Pancreas (tissue), 10 donors: Measurements from ENCODE around the gene ZG16. TPM values are rescaled to one million over a fixed set of nuclear protein-coding genes. Genes with fewer than 3 reads are reported as not detected.

ENCODE experiments used
- ATAC-seq, 4 donors: fragments of 200-7000 bp; cut with Tn5 transposase; one replicate each; pipeline versions ENCODE4 v1.8.0 to v1.9.1; 2020; ENCODE audit warnings: mild to moderate bottlenecking in 4 of 4, moderate library complexity in 4 of 4
- DNase-seq, 6 donors: peaks; one replicate each; pipeline ENCODE4 v3.0.0-alpha.2; 2020
- FAIRE-seq: peaks from 2 replicates; lab custom pipeline; 2012; peaks lifted over from hg19 to GRCh38; lab: Jason Lieb, UNC
- H3K27ac ChIP-seq, 4 donors: fragments of 200-600 bp; sonication (generic); 1 replicate in 3 of 4; 2 replicates in 1 of 4; pipeline versions ENCODE4 v1.5.0 to v1.8.0; 2020
- H3K27me3 ChIP-seq, 4 donors: fragments of 200-600 bp; one replicate each; pipeline ENCODE4 v1.8.0; 2021
- H3K36me3 ChIP-seq, 3 donors: fragments of 200-600 bp; sonication (generic) in 1 of 3; one replicate each; pipeline versions ENCODE4 v1.5.0 to v1.8.0; 2020 to 2021
- H3K4me1 ChIP-seq, 3 donors: fragments of 200-600 bp; one replicate each; pipeline ENCODE4 v1.8.0; 2021
- H3K4me3 ChIP-seq, 4 donors: fragments of 200-600 bp; sonication (generic) in 2 of 4; one replicate each; pipeline versions ENCODE4 v1.5.0 to v1.8.0; 2020 to 2021
- H3K9me3 ChIP-seq, 4 donors: fragments of 200-600 bp; one replicate each; pipeline ENCODE4 v1.8.0; 2021
- CTCF ChIP-seq, 4 donors: fragments of 200-600 bp; sonication (generic) in 3 of 4; IDR thresholded peaks; one replicate each; pipeline versions ENCODE4 v1.5.0 to v1.8.0; 2021; ENCODE audit warnings: antibody characterized with exemption in 4 of 4
- WGBS, 2 donors: extraction: QIAGEN DNeasy Blood & Tissue Kit; methylation state at CpG; one replicate each; pipeline ENCODE4 v1.1.7; 2013; 5-methylcytosine and 5-hydroxymethylcytosine counted together
- intact Hi-C, 3 donors: fragments of 100-400 bp; cut with DNase I; formaldehyde crosslinking; loops; one replicate each; pipeline versions ENCODE4 v1.11.1 to v1.14.2; 2022
- polyA plus RNA-seq, 2 donors: library from polyadenylated mRNA; stranded (reverse); fragments of 200-250 nt; gene quantifications; one replicate each; pipeline ENCODE4 v1.2.3, GENCODE V29; 2013
- total RNA-seq, 6 donors: library from RNA; stranded (reverse); fragmentation: NEBNext Ultra II Directional in 4 of 6; extraction: Animal tissue kit (Norgen Biotek cat#: 25700) in 4 of 6; gene quantifications; one replicate each; pipeline versions ENCODE4 v1.2.1 to v1.2.4, GENCODE V29; 2021 to 2023
- donor health status: healthy with polysubstance abuse.
- donor health status: DM: no; HTN: no; CAD: no; lungs with moderate emphysema.
- donor health status: DM: no; HTN: no; CAD: no.
- donor health status: control.
- donor health status: control.
- donor health status: Bipolar disorder and iron deficiency.
- donor health status: DM: yes; HTN: yes; CAD: no.
- donor health status: DM: no; HTN: no; CAD: no.
- donor health status: DM: no; HTN: no; CAD: no.
- donor health status: DM: yes; HTN: yes; CAD: no.

The ZG16 gene
- total and polyA plus RNA-seq, 8 donors, result 0.06 to 3.1 (median 1.1) TPM

GRCh38 chr16:29761882-29762281, 16.2 kb upstream of the ZG16 start:
- Histone ChIP-seq H3K27ac (no peak overlapping the region), H3K9me3 (no peaks in the 10 kb centered on the region), H3K27me3 (no peaks in the 10 kb centered on the region), H3K4me1 (peaks cover 9 to 16% (median 11%) of the 10 kb centered on the region in 3 donors), H3K36me3 (no peaks in the 10 kb centered on the region), H3K4me3 (no peak overlapping the region)
- FAIRE-seq (no peak), DNase-seq (no peak), ATAC-seq (no peak)
- intact Hi-C loops, result no loop called here
- no peak for TF ChIP-seq CTCF (IDR thresholded peaks at IDR 0.05)
- WGBS, 2 donors, result 59% methylated on average over 6 of the region's 6 CpGs

- DNase-seq, result peak in 1 of 6 donors; percentile 13
- WGBS, 2 donors, result 90 to 93% methylated on average over 6 of the region's 6 CpGs
These were observed 14.7 kb upstream of the ZG16 start for GRCh38 chr16:29763326-29763725.

GRCh38 chr16:29765167-29766032, 12.7 kb upstream of the ZG16 start:
- DNase-seq (peak; percentile 63 to 89 (median 80)), ATAC-seq (peak; percentile 94 to 98 (median 96)), FAIRE-seq (no peak)
- no peak overlapping the region for H3K4me3 ChIP-seq
- peak overlapping the region; percentile 17 to 27 (median 22) for H3K27ac ChIP-seq
- H3K9me3 ChIP-seq, result no peaks in the 10 kb centered on the region
- WGBS, 2 donors, result 18 to 20% methylated on average over 15 of the region's 15 CpGs
- intact Hi-C loops, result no loop called here
- TF ChIP-seq CTCF (IDR thresholded peaks at IDR 0.05), result no peak
- no peaks in the 10 kb centered on the region for H3K36me3 ChIP-seq
- peaks cover 9 to 16% (median 11%) of the 10 kb centered on the region in 3 donors for H3K4me1 ChIP-seq
- H3K27me3 ChIP-seq, result no peaks in the 10 kb centered on the region

More at GRCh38 chr16:29763326-29763725, 14.7 kb upstream of the ZG16 start:
- Histone ChIP-seq H3K36me3 (no peaks in the 10 kb centered on the region), H3K4me1 (peaks cover 9 to 16% (median 11%) of the 10 kb centered on the region in 3 donors), H3K9me3 (no peaks in the 10 kb centered on the region), H3K27me3 (no peaks in the 10 kb centered on the region), H3K27ac (no peak overlapping the region), H3K4me3 (no peak overlapping the region)
- ATAC-seq (no peak), FAIRE-seq (no peak)
- intact Hi-C loops, result no loop called here
- no peak for TF ChIP-seq CTCF (IDR thresholded peaks at IDR 0.05)

- Histone ChIP-seq H3K36me3 (no peaks in the 10 kb centered on the region), H3K27me3 (no peaks in the 10 kb centered on the region), H3K27ac (no peak overlapping the region), H3K4me3 (no peak overlapping the region), H3K4me1 (peaks cover 9 to 16% (median 11%) of the 10 kb centered on the region in 3 donors), H3K9me3 (no peaks in the 10 kb centered on the region)
- TF ChIP-seq CTCF (IDR thresholded peaks at IDR 0.05), result no peak
- intact Hi-C loops, result no loop called here
- 86 to 98% methylated on average over 3 of the region's 3 CpGs for WGBS, 2 donors
- no peak for FAIRE-seq
- no peak for DNase-seq
- no peak for ATAC-seq
These were observed 11.5 kb upstream of the ZG16 start for GRCh38 chr16:29766571-29766970.

- H3K27me3 ChIP-seq, result no peaks in the 10 kb centered on the region
- no peaks in the 10 kb centered on the region for H3K36me3 ChIP-seq
- intact Hi-C loops, result no loop called here
- FAIRE-seq (no peak), ATAC-seq (no peak), DNase-seq (no peak)
- H3K27ac ChIP-seq, result no peak overlapping the region
- no peak for TF ChIP-seq CTCF (IDR thresholded peaks at IDR 0.05)
- H3K9me3 ChIP-seq, result no peaks in the 10 kb centered on the region
- H3K4me3 ChIP-seq, result no peak overlapping the region
- WGBS, 2 donors, result 94 to 98% methylated on average over 3 of the region's 3 CpGs
- peaks cover 9 to 16% (median 11%) of the 10 kb centered on the region in 3 donors for H3K4me1 ChIP-seq
These were observed 11.0 kb upstream of the ZG16 start for GRCh38 chr16:29767062-29767461.
